ENCODE data around the gene GDPD5.
A peak's percentile ranks its signal among the peaks of the same experiment; 100 is the strongest.

Gene GDPD5, protein sequence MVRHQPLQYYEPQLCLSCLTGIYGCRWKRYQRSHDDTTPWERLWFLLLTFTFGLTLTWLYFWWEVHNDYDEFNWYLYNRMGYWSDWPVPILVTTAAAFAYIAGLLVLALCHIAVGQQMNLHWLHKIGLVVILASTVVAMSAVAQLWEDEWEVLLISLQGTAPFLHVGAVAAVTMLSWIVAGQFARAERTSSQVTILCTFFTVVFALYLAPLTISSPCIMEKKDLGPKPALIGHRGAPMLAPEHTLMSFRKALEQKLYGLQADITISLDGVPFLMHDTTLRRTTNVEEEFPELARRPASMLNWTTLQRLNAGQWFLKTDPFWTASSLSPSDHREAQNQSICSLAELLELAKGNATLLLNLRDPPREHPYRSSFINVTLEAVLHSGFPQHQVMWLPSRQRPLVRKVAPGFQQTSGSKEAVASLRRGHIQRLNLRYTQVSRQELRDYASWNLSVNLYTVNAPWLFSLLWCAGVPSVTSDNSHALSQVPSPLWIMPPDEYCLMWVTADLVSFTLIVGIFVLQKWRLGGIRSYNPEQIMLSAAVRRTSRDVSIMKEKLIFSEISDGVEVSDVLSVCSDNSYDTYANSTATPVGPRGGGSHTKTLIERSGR

DNA sequence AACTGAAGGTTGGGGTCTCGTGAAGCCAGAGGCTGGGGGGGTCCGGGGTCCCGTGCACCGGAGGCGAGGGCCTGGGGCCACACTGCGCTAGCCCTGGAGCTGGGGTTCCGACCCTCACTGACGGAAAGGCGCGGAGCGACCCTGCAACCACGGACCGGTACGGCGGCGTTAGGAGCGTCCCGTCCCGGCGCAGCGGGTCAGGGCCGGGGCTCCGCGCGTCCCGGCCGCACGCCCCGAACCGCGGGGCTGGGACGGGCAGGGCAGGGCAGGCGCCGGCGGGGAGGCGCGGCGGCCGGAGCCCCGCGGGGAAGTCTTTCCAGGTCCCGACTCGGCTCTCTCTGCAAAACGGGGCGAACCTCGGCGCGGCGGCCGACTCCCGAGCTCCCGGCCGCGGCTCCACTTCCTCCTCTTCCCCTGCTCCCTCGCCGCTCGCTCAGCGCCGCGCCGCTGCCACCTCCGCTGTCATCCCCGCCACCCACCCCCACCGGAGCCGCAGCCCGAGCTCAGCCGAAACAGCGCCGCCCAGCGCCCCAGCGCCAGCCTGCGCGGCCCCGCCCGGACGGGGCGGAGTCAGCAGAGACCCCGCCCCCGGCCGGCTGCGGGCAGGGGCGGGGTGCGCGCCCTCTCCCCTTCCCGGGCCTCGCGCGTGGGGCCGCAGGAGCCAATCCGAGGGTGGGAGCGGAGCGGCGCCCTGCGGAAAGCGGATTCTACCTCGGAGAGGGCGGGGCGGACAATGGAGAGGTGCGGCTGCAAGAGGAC, at the start of gene GDPD5:
TSS of gene GDPD5 (minus strand) at position 509 of the 759 bp plus-strand sequence. CDS start 48,206 bp downstream, outside the sequence.
- peak within 1 kb of the TSS; percentile 83 for H3K4me3 ChIP-seq (ENCODE audit: low read depth, low read length)

- no peak overlapping the region for H3K4me3 ChIP-seq (ENCODE audit: low read depth, low read length)
Measured at GRCh38 chr11:75574698-75575602, 49.2 kb upstream of the GDPD5 start.

DNA sequence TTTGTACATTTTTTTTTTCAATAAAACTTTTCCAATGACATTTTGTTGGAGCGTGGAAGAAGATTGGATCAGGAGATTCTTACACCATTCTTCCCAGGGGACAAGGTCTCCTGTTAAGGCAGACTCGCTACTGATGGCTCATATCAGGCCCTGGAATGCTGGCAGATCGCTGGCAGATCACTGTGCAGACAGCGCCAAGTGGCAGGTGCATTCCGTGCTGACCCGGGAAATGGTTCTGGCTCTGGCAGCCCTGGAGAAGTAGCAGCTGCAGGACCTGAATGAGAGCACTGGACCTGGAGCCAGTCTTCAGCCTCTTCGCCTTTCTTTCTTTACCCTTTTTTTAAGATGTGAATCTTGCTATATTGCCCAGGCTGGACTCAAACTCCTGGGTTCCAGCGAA, 47.0 kb upstream of the GDPD5 start:
- no peak overlapping the region for H3K4me3 ChIP-seq (ENCODE audit: low read depth, low read length)

GRCh38 chr11:75571625-75572024, 45.9 kb upstream of the GDPD5 start:
- H3K4me3 ChIP-seq (ENCODE audit: low read depth, low read length): no peak overlapping the region

- no peak overlapping the region for H3K4me3 ChIP-seq (ENCODE audit: low read depth, low read length)
Measured at GRCh38 chr11:75570559-75571139, 44.9 kb upstream of the GDPD5 start.

DNA sequence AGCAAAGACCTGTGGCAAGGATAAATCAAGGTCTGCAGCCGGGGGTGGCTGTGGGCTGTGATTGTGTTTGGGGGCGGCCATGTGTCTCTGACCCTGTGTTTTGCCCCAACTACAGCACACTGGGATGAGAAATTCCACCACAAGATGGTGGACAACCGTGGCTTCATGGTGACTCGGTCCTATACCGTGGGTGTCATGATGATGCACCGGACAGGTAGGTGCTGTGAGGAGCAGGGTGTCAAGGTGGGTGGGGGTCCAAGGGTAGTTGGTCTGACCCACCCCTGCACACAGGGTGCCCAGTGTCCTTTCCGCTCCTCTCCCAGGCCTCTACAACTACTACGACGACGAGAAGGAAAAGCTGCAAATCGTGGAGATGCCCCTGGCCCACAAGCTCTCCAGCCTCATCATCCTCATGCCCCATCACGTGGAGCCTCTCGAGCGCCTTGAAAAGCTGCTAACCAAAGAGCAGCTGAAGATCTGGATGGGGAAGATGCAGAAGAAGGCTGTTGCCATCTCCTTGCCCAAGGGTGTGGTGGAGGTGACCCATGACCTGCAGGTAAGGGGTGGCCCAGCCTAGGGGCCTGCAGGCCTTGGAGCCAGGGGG, 43.0 kb upstream of the GDPD5 start:
- H3K4me3 ChIP-seq (ENCODE audit: low read depth, low read length): no peak overlapping the region

DNA sequence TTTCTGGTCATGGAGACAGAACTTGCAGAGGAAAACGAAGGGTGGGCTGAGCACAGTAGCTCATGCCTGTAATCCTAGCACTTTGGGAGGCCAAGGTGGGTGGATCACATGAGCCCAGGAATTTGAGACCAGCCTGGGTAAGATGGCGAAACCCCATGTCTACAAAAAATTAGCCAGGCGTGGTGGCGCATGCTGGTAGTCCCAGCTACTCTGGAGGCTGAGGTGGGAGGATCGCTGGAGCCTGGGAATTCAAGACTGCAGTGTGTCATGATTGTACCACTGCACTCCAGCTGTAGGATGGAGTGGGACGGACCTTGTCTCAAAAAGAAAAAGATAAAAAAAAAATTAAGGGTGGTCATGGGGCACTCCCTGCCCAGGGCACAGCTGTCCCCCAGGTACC, 42.2 kb upstream of the GDPD5 start:
- H3K4me3 ChIP-seq (ENCODE audit: low read depth, low read length): no peak overlapping the region

DNA sequence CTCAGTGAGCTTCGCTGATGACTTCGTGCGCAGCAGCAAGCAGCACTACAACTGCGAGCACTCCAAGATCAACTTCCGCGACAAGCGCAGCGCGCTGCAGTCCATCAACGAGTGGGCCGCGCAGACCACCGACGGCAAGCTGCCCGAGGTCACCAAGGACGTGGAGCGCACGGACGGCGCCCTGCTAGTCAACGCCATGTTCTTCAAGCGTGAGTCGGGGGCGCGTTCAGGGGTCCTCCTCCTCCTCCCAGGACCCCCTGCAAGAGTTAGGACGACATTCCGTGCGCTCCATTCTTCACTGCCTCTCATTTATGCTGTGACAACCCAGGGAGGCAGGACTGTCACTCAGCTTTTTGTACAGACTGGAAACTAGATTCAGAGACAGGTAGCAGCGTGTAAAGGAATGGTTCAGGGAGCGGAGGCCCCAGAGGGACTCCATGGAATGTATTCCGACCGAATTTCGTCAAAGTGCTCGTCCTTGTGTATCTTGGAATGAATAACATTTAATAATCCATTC, 41.1 kb upstream of the GDPD5 start:
- no peak overlapping the region for H3K4me3 ChIP-seq (ENCODE audit: low read depth, low read length)

- H3K4me3 ChIP-seq (ENCODE audit: low read depth, low read length): no peak overlapping the region
Measured at GRCh38 chr11:75565916-75566762, 40.4 kb upstream of the GDPD5 start.

GRCh38 chr11:75565221-75565814, 39.6 kb upstream of the GDPD5 start:
- H3K4me3 ChIP-seq (ENCODE audit: low read depth, low read length): no peak overlapping the region

- H3K4me3 ChIP-seq (ENCODE audit: low read depth, low read length): peak overlapping the region; percentile 89
Measured at GRCh38 chr11:75563978-75564552, 38.3 kb upstream of the GDPD5 start.

- peak overlapping the region; percentile 89 for H3K4me3 ChIP-seq (ENCODE audit: low read depth, low read length)
Measured at GRCh38 chr11:75563501-75563977, 37.8 kb upstream of the GDPD5 start.

DNA sequence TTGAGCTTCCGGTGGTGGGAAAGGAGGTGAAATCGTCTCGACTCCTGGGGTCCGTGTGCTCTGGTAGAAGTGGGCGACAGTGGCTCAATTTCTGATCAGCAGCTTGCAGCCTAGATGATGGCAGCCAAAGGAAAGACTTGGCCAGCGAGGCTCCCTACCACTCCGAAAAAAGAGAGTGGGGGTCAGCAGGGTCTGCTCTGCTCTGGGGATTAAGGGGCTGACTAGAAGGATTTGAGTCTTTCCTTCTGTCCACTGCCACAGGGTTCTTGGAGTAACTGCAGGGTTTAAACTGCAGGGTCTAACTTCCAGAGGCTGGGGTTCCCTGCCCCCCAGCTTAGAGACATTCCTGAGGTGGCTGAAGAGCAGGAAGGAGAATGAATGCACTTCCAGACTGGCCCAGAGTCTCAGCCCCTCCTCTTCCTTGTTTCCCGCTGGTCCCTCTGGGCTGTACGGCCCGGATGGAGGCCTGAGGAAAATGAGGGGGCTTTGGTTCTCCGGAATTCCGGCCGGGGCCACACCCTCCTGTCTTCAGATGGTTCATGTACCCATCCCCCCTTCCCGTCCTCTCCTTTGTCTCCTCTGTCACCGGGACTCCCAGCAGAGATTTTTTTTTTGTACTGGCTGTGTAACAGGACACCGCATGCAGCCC, 37.2 kb upstream of the GDPD5 start:
- peak overlapping the region; percentile 89 for H3K4me3 ChIP-seq (ENCODE audit: low read depth, low read length)

DNA sequence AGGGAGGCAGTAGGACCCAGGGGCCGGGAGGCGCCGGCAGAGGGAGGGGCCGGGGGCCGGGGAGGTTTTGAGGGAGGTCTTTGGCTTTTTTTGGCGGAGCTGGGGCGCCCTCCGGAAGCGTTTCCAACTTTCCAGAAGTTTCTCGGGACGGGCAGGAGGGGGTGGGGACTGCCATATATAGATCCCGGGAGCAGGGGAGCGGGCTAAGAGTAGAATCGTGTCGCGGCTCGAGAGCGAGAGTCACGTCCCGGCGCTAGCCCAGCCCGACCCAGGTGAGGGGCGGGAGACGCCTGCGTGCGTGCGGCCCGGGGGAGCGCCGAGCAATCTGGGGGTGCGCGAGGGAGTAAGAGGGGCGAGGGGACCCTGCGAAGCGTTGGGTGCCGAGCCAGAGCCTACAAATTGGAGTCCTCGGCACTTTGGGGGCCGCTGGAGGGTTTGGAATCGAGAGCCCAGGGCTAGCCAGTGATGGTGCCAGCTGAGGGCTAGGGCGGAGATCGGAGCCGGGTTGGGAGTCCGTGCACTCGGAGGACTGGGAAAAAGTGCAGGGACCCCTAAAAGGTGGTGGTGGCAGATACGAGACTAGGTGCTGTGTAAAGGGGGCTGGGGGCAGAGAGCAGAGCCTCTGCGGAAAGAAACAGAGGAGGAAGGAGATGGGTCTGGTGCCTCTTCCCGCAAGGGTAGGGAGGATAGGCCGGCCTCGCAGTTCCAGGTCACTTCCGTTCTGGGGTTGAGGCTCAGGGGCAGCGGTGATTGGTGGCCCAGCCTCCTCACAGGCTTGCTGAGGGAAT, 36.5 kb upstream of the GDPD5 start, which contains the start of gene SERPINH1:
TSS of gene SERPINH1 (plus strand) at position 206 of the 788 bp plus-strand sequence. CDS start 4,097 bp downstream, outside the sequence.
- peak within 1 kb of the TSS; percentile 89 for H3K4me3 ChIP-seq (ENCODE audit: low read depth, low read length)

GRCh38 chr11:75561426-75562047, 35.8 kb upstream of the GDPD5 start:
- peak overlapping the region; percentile 89 for H3K4me3 ChIP-seq (ENCODE audit: low read depth, low read length)

DNA sequence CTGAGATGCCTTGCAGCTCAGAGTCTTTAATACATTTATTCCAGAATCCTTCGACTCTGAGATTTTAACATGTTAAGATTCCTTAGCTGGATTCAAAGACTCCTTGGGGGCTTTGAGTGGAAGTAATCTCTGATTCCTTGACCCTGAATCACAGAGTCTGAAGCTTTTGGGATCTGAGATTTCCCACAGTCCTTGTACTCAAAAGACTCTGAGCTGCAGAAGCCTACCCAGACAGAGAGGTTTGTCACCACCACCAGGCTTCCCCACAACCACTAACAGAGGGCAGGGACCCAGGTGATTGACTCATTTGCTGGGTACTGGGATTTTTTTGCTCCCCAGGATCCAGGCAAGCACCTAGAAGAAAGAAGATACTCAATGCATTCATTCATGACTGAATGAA, 34.9 kb upstream of the GDPD5 start:
- no peak overlapping the region for H3K4me3 ChIP-seq (ENCODE audit: low read depth, low read length)

Data from iPS-11a (cell line).